Activated T-cell treated with anti-CD3 and anti-CD28 coated beads for 24 hours (primary cell): ENCODE measurements around the gene PDK2.

Experiments used
- DNase-seq: peaks from one replicate; pipeline ENCODE4 v3.0.0-alpha.2; 2020; ENCODE audit warnings: low read depth

PDK2 gene

GRCh38 chr17:50100921-50101345 lies 5.8 kb downstream of the PDK2 start:
- no peak for DNase-seq

GRCh38 chr17:50101346-50102163 lies 6.4 kb downstream of the PDK2 start:
- DNase-seq, result no peak

GRCh38 chr17:50102164-50102991 lies 7.2 kb downstream of the PDK2 start:
- no peak for DNase-seq

DNA sequence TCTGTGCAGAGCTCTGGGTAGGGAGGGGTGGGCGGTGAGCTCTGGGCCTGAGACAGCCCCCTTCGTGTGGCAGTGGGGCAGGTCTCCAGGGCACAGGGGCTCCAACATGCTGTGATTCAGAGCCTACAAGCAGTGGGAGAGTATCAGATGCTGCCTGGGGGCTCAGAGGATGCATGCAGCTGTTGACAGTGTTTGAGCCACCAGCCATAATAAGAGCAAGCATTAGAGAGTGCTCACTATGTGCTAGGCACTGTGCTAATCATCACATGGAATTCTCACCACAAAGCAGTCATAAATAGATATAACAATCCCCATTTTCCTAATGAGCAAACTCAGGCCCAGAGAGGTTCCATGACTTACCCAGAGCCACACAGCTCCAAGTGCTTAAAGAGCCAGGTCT lies 8.1 kb downstream of the PDK2 start:
- DNase-seq, result no peak

DNA sequence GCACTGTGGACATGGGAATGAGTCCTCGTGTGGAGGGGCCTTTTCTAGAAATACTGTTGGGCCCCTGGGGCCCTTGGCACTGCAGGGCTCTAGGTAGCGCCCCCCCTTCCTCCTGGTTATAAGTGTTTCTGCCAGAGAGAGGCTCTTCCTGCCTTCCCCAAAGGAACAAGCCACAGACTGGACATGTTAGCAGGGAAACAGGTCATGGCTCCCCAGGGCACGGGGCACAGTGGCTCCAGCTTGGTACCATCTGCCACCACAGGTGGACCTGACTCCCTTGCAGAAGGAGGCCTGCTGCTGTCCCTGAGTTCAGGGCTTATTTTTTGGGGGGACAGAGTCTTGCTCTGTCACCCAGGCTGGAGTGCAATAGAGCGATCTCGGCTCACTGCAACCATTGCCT lies 8.8 kb downstream of the PDK2 start:
- DNase-seq, result no peak

DNA sequence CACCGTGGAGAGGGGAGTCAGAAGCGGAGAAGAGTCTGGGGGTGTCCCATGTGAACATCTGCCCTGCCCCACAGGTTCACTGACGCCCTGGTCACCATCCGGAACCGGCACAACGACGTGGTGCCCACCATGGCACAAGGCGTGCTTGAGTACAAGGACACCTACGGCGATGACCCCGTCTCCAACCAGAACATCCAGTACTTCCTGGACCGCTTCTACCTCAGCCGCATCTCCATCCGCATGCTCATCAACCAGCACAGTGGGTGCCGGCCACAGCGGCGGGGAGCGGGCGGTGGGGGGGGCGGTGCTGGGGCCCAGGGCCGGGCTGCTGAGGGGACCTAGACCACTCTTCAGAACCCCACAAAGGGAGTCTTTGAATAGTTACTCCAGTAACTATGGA lies 10.7 kb downstream of the PDK2 start:
- DNase-seq, result no peak

GRCh38 chr17:50106393-50107131 lies 11.4 kb downstream of the PDK2 start:
- DNase-seq, result no peak

- DNase-seq, result no peak
Measured at GRCh38 chr17:50107790-50108414, 12.8 kb downstream of the PDK2 start.

DNA sequence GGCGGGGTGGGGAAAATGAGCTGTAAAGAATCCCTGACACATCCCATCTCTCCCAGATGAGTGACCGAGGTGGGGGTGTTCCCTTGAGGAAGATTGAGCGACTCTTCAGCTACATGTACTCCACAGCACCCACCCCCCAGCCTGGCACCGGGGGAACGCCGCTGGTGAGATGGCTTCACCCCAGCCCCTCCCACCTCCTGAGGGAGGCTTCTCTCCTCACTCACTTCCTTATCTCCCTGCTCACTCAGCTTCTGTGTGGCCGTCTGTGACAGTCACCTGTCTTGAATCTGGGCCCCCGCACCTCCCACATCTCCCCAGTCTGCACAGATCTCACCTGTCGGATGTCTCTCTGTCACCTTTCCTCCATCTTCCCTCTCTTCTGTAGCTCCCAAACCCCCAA lies 13.4 kb downstream of the PDK2 start:
- DNase-seq, result no peak

- DNase-seq, result no peak
Measured at GRCh38 chr17:50109207-50109606, 14.1 kb downstream of the PDK2 start.

DNA sequence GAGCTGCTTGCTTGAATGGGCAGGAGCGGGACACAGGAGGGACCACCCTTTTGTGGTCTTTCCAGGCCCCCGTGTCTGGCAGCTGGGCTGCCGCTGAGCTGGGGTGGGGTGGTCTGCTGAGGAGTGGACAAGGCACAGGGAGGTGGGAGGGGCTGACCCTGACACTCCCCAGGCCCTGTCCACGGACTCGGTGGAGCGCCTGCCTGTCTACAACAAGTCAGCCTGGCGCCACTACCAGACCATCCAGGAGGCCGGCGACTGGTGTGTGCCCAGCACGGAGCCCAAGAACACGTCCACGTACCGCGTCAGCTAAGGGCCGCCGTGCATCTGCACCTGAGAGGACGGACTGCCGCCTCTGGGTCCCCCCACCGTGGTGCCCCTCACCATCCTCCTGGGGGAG lies 14.6 kb downstream of the PDK2 start:
- DNase-seq, result no peak

GRCh38 chr17:50110591-50111349 lies 15.6 kb downstream of the PDK2 start:
- DNase-seq, result no peak

DNA sequence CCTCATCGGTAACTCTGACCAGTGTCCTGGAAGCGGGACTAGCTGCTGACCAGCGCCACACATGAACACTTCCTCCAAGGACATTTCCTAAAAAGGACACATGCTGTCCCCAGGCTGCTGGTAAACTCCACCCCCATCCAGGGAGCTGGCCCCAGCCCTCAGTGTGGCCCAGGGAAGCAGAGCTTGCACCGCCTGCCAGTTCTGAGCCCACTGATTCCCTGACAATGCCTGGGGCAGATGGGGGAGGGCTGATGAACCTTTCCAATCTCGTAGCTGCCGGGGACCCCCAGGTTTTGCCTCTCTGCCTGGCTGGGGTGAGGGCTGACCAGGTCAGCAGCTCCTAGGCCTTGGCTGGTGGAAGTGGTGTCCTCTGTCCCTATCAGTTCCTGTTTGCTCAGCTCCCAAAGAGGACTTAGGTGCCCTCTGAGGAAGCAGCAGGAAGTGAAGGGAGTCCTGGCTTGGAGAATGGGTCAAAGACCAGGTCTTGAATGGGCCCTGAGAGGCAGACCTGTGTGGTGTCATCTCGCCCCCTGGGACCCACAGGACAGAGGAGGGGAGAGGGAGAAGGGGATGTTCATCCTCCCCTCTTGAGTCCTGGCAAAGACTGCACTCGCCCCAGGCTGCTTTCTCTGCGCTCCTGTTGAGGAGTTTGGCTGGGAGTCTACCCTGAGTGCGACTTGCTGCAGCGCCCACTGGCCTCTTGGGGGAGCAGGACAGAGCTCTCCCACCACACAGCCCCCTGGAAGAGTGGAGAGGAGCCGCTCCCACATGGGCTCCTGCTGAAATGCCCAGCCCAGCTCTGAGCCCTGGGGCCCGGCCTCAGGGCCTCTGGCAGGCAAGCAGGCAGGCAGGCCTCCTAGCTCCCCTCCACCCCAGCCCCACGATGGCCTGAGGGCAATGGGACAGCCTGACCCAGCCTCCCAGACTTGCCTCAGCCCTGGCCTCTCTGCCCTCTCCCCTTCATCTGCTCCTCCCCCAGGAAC lies 16.8 kb downstream of the PDK2 start:
- DNase-seq, result no peak

DNA sequence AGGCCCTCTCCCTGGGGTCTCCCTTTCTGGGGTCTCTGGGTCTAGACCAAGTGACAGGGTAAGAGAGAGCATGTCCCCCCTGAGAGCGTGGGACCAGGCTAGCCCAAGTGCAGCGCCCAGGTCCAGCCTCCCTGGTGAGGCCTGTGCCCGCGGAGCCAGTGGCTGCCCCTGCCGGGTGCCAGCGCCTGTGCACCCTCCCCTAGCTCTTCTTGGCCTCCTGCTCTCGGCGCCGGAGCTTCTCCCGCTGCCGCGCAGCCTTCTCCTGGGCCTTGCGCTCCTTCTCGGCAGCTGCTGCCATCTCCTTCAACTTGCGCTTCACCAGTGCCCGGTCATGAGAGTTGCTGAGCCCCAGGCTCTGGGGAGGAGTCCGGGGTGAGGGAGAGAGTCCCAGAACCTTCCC lies 17.5 kb downstream of the PDK2 start:
- no peak for DNase-seq

- no peak for DNase-seq
Measured at GRCh38 chr17:50113624-50114320, 18.6 kb downstream of the PDK2 start.

DNA sequence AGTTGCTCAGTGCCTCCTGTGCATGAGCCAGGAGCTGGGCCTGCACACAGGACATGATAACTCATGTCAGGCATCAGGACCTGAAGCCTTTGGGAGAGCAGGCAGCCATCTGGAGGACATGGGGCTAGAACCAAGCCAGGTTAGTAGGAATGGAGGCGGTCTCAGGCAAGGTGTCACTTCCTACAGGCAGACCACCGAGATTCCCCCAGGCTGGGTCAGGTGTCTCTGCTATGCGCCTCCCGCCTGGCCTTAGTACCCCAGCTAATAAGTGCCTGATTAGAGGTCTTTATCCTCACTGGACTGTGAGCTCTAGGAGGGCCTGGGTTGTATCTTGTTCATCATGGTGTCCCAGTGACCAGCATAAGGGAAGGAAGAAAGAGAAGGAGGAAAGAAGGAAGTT lies 19.2 kb downstream of the PDK2 start:
- DNase-seq, result no peak

- DNase-seq, result no peak
Measured at GRCh38 chr17:50114849-50115357, 19.8 kb downstream of the PDK2 start.

DNA sequence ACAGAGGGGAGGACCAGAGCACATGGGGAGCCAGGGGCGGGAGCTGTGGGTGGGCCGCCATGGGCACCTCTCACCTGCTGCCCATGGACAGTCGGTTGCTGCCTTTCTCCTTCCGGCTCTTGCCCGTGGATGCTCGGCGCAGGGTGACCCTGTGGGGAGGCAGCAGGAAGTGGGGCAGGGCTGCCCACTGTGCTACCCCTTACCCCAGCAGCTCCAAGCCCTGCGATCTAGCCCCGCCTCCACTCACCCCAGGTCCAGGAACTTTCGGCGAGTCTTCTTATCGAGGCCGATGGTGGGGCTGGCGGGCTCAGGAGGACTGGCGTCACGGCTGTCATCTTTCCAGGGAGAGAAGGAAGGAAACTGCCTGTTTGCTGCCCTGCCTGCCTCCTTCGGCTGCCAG lies 20.6 kb downstream of the PDK2 start:
- no peak for DNase-seq
